ENCODE results near the gene HBEGF.

DNA sequence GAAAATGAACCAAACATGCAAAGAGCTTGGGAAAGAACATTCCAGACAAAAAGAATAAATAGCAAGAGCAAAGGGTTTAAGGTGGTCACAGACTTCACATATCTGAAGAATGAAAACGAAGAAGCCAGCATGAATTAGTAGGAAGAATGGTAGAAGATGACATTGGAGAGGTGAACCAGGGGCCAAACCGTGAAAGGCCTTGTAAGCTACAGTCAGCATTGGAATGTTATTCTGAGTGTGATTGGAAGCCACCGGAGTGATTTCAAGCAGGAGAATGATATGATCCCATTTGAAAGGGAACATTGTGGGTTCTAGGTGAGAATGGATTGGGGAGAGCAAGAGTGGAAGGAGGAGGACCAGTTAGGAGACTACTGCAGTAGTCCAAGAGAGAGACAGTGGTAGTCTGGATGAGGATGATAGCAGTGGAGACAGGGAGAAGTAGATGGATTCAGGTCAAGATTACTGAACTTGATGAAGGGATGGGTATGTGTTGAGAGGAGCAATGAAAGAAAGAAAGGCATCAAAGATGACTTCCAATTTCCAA lies 36.6 kb downstream of the HBEGF start:
- TF ChIP-seq, protein P1, sequence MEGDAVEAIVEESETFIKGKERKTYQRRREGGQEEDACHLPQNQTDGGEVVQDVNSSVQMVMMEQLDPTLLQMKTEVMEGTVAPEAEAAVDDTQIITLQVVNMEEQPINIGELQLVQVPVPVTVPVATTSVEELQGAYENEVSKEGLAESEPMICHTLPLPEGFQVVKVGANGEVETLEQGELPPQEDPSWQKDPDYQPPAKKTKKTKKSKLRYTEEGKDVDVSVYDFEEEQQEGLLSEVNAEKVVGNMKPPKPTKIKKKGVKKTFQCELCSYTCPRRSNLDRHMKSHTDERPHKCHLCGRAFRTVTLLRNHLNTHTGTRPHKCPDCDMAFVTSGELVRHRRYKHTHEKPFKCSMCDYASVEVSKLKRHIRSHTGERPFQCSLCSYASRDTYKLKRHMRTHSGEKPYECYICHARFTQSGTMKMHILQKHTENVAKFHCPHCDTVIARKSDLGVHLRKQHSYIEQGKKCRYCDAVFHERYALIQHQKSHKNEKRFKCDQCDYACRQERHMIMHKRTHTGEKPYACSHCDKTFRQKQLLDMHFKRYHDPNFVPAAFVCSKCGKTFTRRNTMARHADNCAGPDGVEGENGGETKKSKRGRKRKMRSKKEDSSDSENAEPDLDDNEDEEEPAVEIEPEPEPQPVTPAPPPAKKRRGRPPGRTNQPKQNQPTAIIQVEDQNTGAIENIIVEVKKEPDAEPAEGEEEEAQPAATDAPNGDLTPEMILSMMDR (IDR thresholded peaks at IDR 0.05) = no peak
- no peak for TF ChIP-seq EP300 (IDR thresholded peaks at IDR 0.05)
